Measurements from ENCODE around the gene MAST2. TPM values are rescaled to one million over a fixed set of nuclear protein-coding genes. Genes with fewer than 3 reads are reported as not detected.

Gene MAST2
- polyA plus RNA-seq, 1 experiment: 24.7 TPM

- Histone ChIP-seq H3K4me3 (ENCODE audit: low read depth, low read length) (no peak overlapping the region), H3K27ac (ENCODE audit: low read depth, low read length) (no peak overlapping the region), H3K9me3 (ENCODE audit: control insufficient read depth, insufficient read depth, low read length) (no peaks in the 10 kb centered on the region), H3K27me3 (ENCODE audit: control insufficient read depth, insufficient read depth, low read length) (no peaks in the 10 kb centered on the region)
- no peak for DNase-seq (ENCODE audit: low read depth, low spot score)
- TF ChIP-seq CTCF (IDR thresholded peaks at IDR 0.05; ENCODE audit: low read depth, low read length): no peak
- ChIA-PET POLR2A (no interaction called here), CTCF (interaction anchor here (0.8 kb wide), 1 partner anchor 27 kb away, joined by 5 read pairs; no protein-coding TSS in a partner anchor)
Measured at GRCh38 chr1:46011121-46011695, 207.8 kb downstream of the MAST2 start.

- CTCF ChIA-PET: interaction anchor here (1.4 kb wide), 1 partner anchor 211 kb away, joined by 3 read pairs; no protein-coding TSS in a partner anchor
Measured at GRCh38 chr1:46012236-46012635, 208.8 kb downstream of the MAST2 start.

GRCh38 chr1:46013581-46013980 is 210.2 kb downstream of the MAST2 start:
- POLR2A ChIA-PET: no interaction called here
- Histone ChIP-seq H3K27ac (ENCODE audit: low read depth, low read length) (no peak overlapping the region), H3K27me3 (ENCODE audit: control insufficient read depth, insufficient read depth, low read length) (no peaks in the 10 kb centered on the region), H3K9me3 (ENCODE audit: control insufficient read depth, insufficient read depth, low read length) (no peaks in the 10 kb centered on the region), H3K4me3 (ENCODE audit: low read depth, low read length) (no peak overlapping the region)
- CTCF ChIA-PET: interaction anchor here (1.4 kb wide), 1 partner anchor 210 kb away, joined by 3 read pairs; no protein-coding TSS in a partner anchor
- DNase-seq (ENCODE audit: low read depth, low spot score): no peak
- TF ChIP-seq CTCF (IDR thresholded peaks at IDR 0.05; ENCODE audit: low read depth, low read length): no peak

More at GRCh38 chr1:46012236-46012635, 208.8 kb downstream of the MAST2 start:
- no peak for TF ChIP-seq CTCF (IDR thresholded peaks at IDR 0.05; ENCODE audit: low read depth, low read length)
- Histone ChIP-seq H3K27ac (ENCODE audit: low read depth, low read length) (no peak overlapping the region), H3K4me3 (ENCODE audit: low read depth, low read length) (no peak overlapping the region), H3K27me3 (ENCODE audit: control insufficient read depth, insufficient read depth, low read length) (no peaks in the 10 kb centered on the region), H3K9me3 (ENCODE audit: control insufficient read depth, insufficient read depth, low read length) (no peaks in the 10 kb centered on the region)
- POLR2A ChIA-PET: no interaction called here
- no peak for DNase-seq (ENCODE audit: low read depth, low spot score)

GRCh38 chr1:46017876-46018503 is 214.6 kb downstream of the MAST2 start:
- H3K4me3 ChIP-seq (ENCODE audit: low read depth, low read length): no peak overlapping the region
- CTCF ChIA-PET: no interaction called here

More at GRCh38 chr1:46017876-46018503, 214.6 kb downstream of the MAST2 start:
- DNase-seq (ENCODE audit: low read depth, low spot score): no peak
- POLR2A ChIA-PET: no interaction called here
- no peak for TF ChIP-seq CTCF (IDR thresholded peaks at IDR 0.05; ENCODE audit: low read depth, low read length)
- no peaks in the 10 kb centered on the region for H3K9me3 ChIP-seq (ENCODE audit: control insufficient read depth, insufficient read depth, low read length)
- no peak overlapping the region for H3K27ac ChIP-seq (ENCODE audit: low read depth, low read length)
- H3K27me3 ChIP-seq (ENCODE audit: control insufficient read depth, insufficient read depth, low read length): no peaks in the 10 kb centered on the region
